Activated T-helper 9 cell treated with anti-CD3 and anti-CD28 coated beads, Interleukin-2, amount 50 U/mL, for 16 hours (primary cell): Measurements from ENCODE around the gene AFMID.
"Not testable (repeated sequence)": the region's sequence is repeated elsewhere in the genome, so short reads cannot be mapped to it uniquely, and the experiment has no call there.

Experiments
- DNase-seq: peaks from one replicate; pipeline ENCODE4 v3.0.0-alpha.2; 2020; ENCODE audit warnings: low read depth

The AFMID gene

GRCh38 chr17:78186692-78187595, at the start of gene AFMID, which contains the start of gene TK1:
AFMID (plus strand) TSS chr17:78187362; CDS start chr17:78187371, 9 bp downstream.
TK1 (minus strand) TSS chr17:78187052; CDS start chr17:78186994, 58 bp downstream.
- peak; percentile 77 for DNase-seq

- DNase-seq: no peak
Observed at GRCh38 chr17:78137392-78138203, 49.6 kb upstream of the AFMID start.

- no peak for DNase-seq
Observed at GRCh38 chr17:78138204-78139060, 48.7 kb upstream of the AFMID start.

- DNase-seq: not testable (repeated sequence)
Observed at GRCh38 chr17:78139861-78140168, 47.3 kb upstream of the AFMID start.

GRCh38 chr17:78140169-78141051, 46.8 kb upstream of the AFMID start:
- DNase-seq: peak; percentile 86

GRCh38 chr17:78141437-78142118, 45.6 kb upstream of the AFMID start:
- no peak for DNase-seq

GRCh38 chr17:78142119-78142861, 44.9 kb upstream of the AFMID start:
- DNase-seq: no peak

- no peak for DNase-seq
Observed at GRCh38 chr17:78143214-78144146, 43.7 kb upstream of the AFMID start.

GRCh38 chr17:78144147-78144719, 42.9 kb upstream of the AFMID start:
- DNase-seq: no peak

GRCh38 chr17:78144736-78145641, 42.2 kb upstream of the AFMID start:
- no peak for DNase-seq

- DNase-seq: no peak
Observed at GRCh38 chr17:78146471-78146869, 40.7 kb upstream of the AFMID start.

GRCh38 chr17:78146881-78147280, 40.3 kb upstream of the AFMID start:
- DNase-seq: no peak

- no peak for DNase-seq
Observed at GRCh38 chr17:78147315-78147998, 39.7 kb upstream of the AFMID start.

GRCh38 chr17:78148286-78149016, 38.7 kb upstream of the AFMID start:
- DNase-seq: no peak

- no peak for DNase-seq
Observed at GRCh38 chr17:78151514-78152008, 35.6 kb upstream of the AFMID start.
